K562 (cell line): ENCODE measurements around the gene MTMR12. TPM values are rescaled to one million over a fixed set of nuclear protein-coding genes. Genes with fewer than 3 reads are reported as not detected.

Experiments
- ELF2 ChIP-seq: fragments of 250-450 bp; sonication (Bioruptor Pico); IDR thresholded peaks from 2 replicates; pipeline ENCODE4 v1.5.0; 2021; ENCODE audit warnings: mild to moderate bottlenecking
- EP300 ChIP-seq: IDR thresholded peaks from 2 replicates; pipeline ENCODE4 v1.6.1; 2012; ENCODE audit warnings: low read length, improper control_type of control experiment
- ERF ChIP-seq: fragments of 450-650 bp; formaldehyde crosslinking; IDR thresholded peaks from 2 replicates; pipeline ENCODE4 v1.4.0; 2020; ENCODE audit warnings: mild to moderate bottlenecking, mixed read lengths
- ESRRA ChIP-seq: fragments of 450-650 bp; IDR thresholded peaks from 2 replicates; pipeline ENCODE4 v1.6.1; 2014; ENCODE audit warnings: low read depth, mild to moderate bottlenecking, moderate library complexity, borderline replicate concordance
- NFIX ChIP-seq: fragments of 250-450 bp; sonication (Bioruptor Pico); IDR thresholded peaks from 2 replicates; pipeline ENCODE4 v1.4.0; 2020; ENCODE audit warnings: low read depth, mild to moderate bottlenecking, moderate library complexity
- NFXL1 ChIP-seq: fragments of 450-650 bp; formaldehyde crosslinking; IDR thresholded peaks from 2 replicates; pipeline ENCODE4 v1.4.0; 2021; ENCODE audit warnings: mild to moderate bottlenecking
- PHF20 ChIP-seq: fragments of 450-650 bp; IDR thresholded peaks from 2 replicates; pipeline ENCODE4 v1.6.1; 2018; ENCODE audit not compliant: partially characterized antibody
- PHTF2 ChIP-seq: fragments of 250-450 bp; sonication (Bioruptor Pico); IDR thresholded peaks from 2 replicates; pipeline ENCODE4 v1.5.0; 2021; ENCODE audit warnings: mild to moderate bottlenecking
- RFX1 ChIP-seq: fragments of 450-650 bp; IDR thresholded peaks from 2 replicates; pipeline ENCODE4 v1.6.1; 2016; ENCODE audit warnings: mild to moderate bottlenecking, moderate library complexity
- SREBF1 ChIP-seq: fragments of 150-350 bp; IDR thresholded peaks from 2 replicates; pipeline ENCODE4 v1.6.1; 2014; ENCODE audit warnings: antibody characterized with exemption, low read depth, low read length, borderline replicate concordance
- STAT5A ChIP-seq: IDR thresholded peaks from 2 replicates; pipeline ENCODE4 v1.6.1; 2012; ENCODE audit warnings: low read length, inconsistent platforms, borderline replicate concordance
- TAF7 ChIP-seq: fragments of 450-650 bp; IDR thresholded peaks from 2 replicates; pipeline ENCODE4 v1.6.1; 2016; ENCODE audit warnings: missing genetic modification characterization, missing compliant biosample characterization
- ZNF134 ChIP-seq: fragments of 250-450 bp; sonication (Bioruptor Pico); conservative IDR thresholded peaks from 2 replicates; pipeline ENCODE4 v1.4.0; 2020
- ZNF165 ChIP-seq: fragments of 250-450 bp; sonication (Bioruptor Pico); IDR thresholded peaks from 2 replicates; pipeline ENCODE4 v1.4.0; 2020; ENCODE audit warnings: borderline replicate concordance
- ZNF232 ChIP-seq: sonication (generic); formaldehyde crosslinking; IDR thresholded peaks from 2 replicates; pipeline ENCODE4 v1.8.0; 2022; ENCODE audit warnings: mild to moderate bottlenecking, missing genetic modification reagents
- ZNF699 ChIP-seq: fragments of 250-450 bp; sonication (Bioruptor Pico); IDR thresholded peaks from 2 replicates; pipeline ENCODE4 v1.8.0; 2021; ENCODE audit warnings: mild to moderate bottlenecking, moderate library complexity; ENCODE audit not compliant: insufficient replicate concordance
- polyA plus RNA-seq, 8 experiments: library from polyadenylated mRNA; depleted of rRNA in 4 of 8; stranded (reverse) in 5 of 8; unstranded in 3 of 8; fragments of >200 nt; fragmentation: Nextera tagmentation in 2 of 8; fragmentation: Illumina TruSeq in 1 of 8; extraction: Ambion mirVana in 2 of 8; extraction: Trizol in 1 of 8; gene quantifications; 2 replicates each; pipeline versions ENCODE4 v1.2.1 to v1.2.3, GENCODE V29; 2011 to 2014; ENCODE audit warnings: inconsistent platforms in 1 of 8, missing spikeins in 1 of 8
- total RNA-seq, 7 experiments: library from RNA; depleted of rRNA in 6 of 7; stranded (reverse); fragments of >200 nt in 6 of 7; fragmentation: Illumina TruSeq in 2 of 7; extraction: Trizol in 2 of 7; gene quantifications; 2 replicates each; pipeline versions ENCODE4 v1.2.1 to v1.2.3, GENCODE V29; 2011 to 2021; ENCODE audit warnings: low replicate concordance in 1 of 7
- TF ChIP-seq, protein P1 (sequence below): fragments of 450-650 bp; IDR thresholded peaks from 2 replicates; pipeline ENCODE4 v1.6.1; 2016; ENCODE audit warnings: low read depth
- TF ChIP-seq, protein P2 (sequence below): fragments of 450-650 bp; formaldehyde crosslinking; IDR thresholded peaks from 2 replicates; pipeline ENCODE4 v1.4.0; 2020; ENCODE audit warnings: mild to moderate bottlenecking, moderate library complexity
- TF ChIP-seq, protein P3 (sequence below): fragments of 450-650 bp; formaldehyde crosslinking; IDR thresholded peaks from 2 replicates; pipeline ENCODE4 v1.4.0; 2022; ENCODE audit warnings: missing genetic modification characterization

The MTMR12 gene
- total and polyA plus RNA-seq, 9 of the 15 experiments (the other 6 are each of a cell fraction or from before 2014, with no cell fraction given), result 4.0 to 28.7 (median 17.1) TPM

GRCh38 chr5:32297181-32298058 is 15.3 kb downstream of the MTMR12 start (continued):
- TF ChIP-seq NFXL1 (CRISPR knock-in tag) (no peak), NFIX (CRISPR knock-in tag) (no peak), ZNF165 (CRISPR knock-in tag) (no peak), PHF20 (no peak), ZNF232 (CRISPR knock-in tag) (no peak), STAT5A (no peak), ELF2 (CRISPR knock-in tag) (no peak), EP300 (peak; percentile 84; the same call in 1 of the 2 replicates), TAF7 (no peak), ZNF134 (CRISPR knock-in tag) (no peak), ERF (no peak), ZNF699 (CRISPR knock-in tag) (no peak), ESRRA (no peak), RFX1 (no peak), PHTF2 (CRISPR knock-in tag) (no peak), SREBF1 (no peak)
- TF ChIP-seq, protein P1, sequence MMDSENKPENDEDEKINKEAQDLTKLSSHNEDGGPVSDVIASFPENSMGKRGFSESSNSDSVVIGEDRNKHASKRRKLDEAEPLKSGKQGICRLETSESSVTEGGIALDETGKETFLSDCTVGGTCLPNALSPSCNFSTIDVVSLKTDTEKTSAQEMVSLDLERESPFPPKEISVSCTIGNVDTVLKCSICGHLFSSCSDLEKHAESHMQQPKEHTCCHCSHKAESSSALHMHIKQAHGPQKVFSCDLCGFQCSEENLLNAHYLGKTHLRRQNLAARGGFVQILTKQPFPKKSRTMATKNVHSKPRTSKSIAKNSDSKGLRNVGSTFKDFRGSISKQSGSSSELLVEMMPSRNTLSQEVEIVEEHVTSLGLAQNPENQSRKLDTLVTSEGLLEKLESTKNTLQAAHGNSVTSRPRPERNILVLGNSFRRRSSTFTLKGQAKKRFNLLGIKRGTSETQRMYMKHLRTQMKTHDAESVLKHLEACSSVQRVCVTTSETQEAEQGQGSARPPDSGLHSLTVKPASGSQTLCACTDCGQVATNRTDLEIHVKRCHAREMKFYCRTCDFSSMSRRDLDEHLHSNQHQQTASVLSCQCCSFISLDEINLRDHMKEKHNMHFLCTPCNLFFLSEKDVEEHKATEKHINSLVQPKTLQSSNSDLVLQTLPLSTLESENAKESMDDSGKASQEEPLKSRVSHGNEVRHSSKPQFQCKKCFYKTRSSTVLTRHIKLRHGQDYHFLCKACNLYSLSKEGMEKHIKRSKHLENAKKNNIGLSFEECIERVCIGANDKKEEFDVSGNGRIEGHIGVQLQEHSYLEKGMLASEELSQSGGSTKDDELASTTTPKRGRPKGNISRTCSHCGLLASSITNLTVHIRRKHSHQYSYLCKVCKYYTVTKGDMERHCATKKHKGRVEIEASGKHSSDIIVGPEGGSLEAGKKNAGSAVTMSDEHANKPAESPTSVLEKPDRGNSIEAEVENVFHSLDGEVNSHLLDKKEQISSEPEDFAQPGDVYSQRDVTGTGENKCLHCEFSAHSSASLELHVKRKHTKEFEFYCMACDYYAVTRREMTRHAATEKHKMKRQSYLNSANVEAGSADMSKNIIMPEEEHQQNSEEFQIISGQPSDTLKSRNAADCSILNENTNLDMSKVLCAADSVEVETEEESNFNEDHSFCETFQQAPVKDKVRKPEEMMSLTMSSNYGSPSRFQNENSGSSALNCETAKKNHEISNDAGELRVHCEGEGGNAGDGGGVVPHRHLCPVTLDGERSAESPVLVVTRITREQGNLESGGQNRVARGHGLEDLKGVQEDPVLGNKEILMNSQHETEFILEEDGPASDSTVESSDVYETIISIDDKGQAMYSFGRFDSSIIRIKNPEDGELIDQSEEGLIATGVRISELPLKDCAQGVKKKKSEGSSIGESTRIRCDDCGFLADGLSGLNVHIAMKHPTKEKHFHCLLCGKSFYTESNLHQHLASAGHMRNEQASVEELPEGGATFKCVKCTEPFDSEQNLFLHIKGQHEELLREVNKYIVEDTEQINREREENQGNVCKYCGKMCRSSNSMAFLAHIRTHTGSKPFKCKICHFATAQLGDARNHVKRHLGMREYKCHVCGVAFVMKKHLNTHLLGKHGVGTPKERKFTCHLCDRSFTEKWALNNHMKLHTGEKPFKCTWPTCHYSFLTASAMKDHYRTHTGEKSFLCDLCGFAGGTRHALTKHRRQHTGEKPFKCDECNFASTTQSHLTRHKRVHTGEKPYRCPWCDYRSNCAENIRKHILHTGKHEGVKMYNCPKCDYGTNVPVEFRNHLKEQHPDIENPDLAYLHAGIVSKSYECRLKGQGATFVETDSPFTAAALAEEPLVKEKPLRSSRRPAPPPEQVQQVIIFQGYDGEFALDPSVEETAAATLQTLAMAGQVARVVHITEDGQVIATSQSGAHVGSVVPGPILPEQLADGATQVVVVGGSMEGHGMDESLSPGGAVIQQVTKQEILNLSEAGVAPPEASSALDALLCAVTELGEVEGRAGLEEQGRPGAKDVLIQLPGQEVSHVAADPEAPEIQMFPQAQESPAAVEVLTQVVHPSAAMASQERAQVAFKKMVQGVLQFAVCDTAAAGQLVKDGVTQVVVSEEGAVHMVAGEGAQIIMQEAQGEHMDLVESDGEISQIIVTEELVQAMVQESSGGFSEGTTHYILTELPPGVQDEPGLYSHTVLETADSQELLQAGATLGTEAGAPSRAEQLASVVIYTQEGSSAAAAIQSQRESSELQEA, result no peak
- TF ChIP-seq, protein P2, sequence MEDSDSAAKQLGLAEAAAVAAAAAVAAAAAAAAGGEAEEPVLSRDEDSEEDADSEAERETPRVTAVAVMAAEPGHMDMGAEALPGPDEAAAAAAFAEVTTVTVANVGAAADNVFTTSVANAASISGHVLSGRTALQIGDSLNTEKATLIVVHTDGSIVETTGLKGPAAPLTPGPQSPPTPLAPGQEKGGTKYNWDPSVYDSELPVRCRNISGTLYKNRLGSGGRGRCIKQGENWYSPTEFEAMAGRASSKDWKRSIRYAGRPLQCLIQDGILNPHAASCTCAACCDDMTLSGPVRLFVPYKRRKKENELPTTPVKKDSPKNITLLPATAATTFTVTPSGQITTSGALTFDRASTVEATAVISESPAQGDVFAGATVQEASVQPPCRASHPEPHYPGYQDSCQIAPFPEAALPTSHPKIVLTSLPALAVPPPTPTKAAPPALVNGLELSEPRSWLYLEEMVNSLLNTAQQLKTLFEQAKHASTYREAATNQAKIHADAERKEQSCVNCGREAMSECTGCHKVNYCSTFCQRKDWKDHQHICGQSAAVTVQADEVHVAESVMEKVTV (CRISPR knock-in tag), result no peak
- TF ChIP-seq, protein P3, sequence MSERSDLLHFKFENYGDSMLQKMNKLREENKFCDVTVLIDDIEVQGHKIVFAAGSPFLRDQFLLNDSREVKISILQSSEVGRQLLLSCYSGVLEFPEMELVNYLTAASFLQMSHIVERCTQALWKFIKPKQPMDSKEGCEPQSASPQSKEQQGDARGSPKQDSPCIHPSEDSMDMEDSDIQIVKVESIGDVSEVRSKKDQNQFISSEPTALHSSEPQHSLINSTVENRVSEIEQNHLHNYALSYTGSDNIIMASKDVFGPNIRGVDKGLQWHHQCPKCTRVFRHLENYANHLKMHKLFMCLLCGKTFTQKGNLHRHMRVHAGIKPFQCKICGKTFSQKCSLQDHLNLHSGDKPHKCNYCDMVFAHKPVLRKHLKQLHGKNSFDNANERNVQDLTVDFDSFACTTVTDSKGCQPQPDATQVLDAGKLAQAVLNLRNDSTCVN (CRISPR knock-in tag), result no peak
